ENCODE measurements around the gene RMND1.

RMND1 gene, protein sequence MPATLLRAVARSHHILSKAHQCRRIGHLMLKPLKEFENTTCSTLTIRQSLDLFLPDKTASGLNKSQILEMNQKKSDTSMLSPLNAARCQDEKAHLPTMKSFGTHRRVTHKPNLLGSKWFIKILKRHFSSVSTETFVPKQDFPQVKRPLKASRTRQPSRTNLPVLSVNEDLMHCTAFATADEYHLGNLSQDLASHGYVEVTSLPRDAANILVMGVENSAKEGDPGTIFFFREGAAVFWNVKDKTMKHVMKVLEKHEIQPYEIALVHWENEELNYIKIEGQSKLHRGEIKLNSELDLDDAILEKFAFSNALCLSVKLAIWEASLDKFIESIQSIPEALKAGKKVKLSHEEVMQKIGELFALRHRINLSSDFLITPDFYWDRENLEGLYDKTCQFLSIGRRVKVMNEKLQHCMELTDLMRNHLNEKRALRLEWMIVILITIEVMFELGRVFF

DNA sequence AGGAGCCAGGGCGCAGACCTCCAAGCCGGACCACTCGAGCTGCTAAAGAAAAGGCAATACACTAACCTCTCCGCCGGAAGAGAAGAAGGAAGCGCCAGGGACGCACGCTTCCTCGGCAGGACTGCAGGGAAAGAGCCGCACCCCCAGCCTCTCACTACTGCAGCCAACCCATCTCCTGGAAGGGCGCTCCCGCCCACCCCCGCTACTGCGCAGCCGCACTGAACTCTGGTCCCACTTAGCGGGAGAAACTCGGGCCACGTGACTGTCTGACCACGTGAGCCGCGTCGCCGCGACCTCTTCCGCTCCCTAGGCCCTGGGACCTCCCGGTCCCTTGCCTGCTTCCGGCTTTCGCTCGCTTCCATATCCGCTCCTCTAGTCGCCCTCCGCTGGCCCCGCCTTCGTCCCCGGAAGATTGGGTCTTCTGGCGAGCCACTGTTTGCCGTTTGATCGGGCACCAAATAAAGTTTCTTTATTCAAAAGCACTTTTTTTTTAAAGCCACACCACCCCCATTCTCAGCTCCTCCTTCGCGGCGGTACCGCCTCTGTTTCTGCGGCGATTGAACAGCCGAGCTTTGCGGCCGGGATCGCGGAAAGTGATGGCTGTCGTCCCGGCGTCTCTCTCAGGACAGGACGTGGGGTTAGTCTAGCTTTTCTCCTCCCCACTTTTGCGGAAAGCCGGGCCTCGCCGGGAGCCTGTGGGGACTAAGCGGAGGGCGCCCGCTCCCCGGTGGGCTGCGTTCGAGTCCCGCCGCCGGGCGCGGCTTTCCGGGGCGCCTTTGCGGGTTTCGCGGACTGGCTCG, at the start of gene RMND1:
RMND1 (minus strand) TSS at position 177 of the 800 bp plus-strand sequence. CDS start 6,315 bp downstream, outside the sequence.
- TF ChIP-seq, protein P1, sequence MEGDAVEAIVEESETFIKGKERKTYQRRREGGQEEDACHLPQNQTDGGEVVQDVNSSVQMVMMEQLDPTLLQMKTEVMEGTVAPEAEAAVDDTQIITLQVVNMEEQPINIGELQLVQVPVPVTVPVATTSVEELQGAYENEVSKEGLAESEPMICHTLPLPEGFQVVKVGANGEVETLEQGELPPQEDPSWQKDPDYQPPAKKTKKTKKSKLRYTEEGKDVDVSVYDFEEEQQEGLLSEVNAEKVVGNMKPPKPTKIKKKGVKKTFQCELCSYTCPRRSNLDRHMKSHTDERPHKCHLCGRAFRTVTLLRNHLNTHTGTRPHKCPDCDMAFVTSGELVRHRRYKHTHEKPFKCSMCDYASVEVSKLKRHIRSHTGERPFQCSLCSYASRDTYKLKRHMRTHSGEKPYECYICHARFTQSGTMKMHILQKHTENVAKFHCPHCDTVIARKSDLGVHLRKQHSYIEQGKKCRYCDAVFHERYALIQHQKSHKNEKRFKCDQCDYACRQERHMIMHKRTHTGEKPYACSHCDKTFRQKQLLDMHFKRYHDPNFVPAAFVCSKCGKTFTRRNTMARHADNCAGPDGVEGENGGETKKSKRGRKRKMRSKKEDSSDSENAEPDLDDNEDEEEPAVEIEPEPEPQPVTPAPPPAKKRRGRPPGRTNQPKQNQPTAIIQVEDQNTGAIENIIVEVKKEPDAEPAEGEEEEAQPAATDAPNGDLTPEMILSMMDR (IDR thresholded peaks at IDR 0.05; ENCODE audit: extremely low read depth, insufficient read depth, missing control alignments) = no peak
- peak; percentile 97 for DNase-seq (ENCODE audit: low spot score)
- in situ Hi-C loops (cut with MboI; ENCODE audit: low pct_unique_long_range_greater_than_20kb, low sequenced_read_pairs, unreplicated experiment) = no loop called here

DNA sequence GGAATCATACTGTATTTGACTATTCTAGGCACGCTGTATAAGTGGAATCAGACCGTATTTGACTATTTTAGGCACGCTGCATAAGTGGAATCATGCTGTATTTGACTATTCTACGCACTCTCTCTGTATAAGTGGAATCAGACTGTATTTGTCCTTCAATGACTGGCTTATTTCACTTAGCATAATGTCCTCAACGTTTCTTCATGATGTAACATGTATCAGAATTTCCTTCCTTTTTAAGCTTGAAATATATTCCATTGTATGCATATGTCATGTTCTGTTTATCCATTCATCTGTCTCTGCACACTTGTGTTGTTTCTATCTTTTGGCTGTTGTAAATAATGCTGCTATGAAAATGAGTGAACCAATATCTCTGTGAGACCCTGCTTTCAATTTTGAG, 47.6 kb upstream of the RMND1 start:
- TF ChIP-seq, protein P1 (IDR thresholded peaks at IDR 0.05; ENCODE audit: extremely low read depth, insufficient read depth, missing control alignments) = no peak
- in situ Hi-C loops (cut with MboI; ENCODE audit: low pct_unique_long_range_greater_than_20kb, low sequenced_read_pairs, unreplicated experiment) = no loop called here
- DNase-seq (ENCODE audit: low spot score) = no peak

DNA sequence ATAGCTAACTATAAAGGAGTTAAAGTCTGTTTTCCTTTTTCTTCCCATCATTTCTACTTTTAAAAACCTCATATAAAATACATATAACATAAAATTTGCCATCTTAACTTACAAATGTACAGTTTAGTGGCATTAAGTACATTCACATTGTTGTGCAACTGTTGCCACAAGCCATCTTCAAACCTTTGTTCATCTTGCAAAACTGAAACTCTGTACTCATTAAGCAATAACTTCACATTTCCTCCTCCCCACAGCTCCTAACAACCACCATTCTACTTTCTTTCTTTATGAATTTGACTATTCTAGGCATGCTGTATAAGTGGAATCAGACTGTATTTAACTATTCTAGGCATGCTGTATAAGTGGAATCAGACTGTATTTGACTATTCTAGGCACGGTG, 46.4 kb upstream of the RMND1 start:
- TF ChIP-seq, protein P1 (IDR thresholded peaks at IDR 0.05; ENCODE audit: extremely low read depth, insufficient read depth, missing control alignments) = no peak
- in situ Hi-C loops (cut with MboI; ENCODE audit: low pct_unique_long_range_greater_than_20kb, low sequenced_read_pairs, unreplicated experiment) = no loop called here
- DNase-seq (ENCODE audit: low spot score) = no peak

DNA sequence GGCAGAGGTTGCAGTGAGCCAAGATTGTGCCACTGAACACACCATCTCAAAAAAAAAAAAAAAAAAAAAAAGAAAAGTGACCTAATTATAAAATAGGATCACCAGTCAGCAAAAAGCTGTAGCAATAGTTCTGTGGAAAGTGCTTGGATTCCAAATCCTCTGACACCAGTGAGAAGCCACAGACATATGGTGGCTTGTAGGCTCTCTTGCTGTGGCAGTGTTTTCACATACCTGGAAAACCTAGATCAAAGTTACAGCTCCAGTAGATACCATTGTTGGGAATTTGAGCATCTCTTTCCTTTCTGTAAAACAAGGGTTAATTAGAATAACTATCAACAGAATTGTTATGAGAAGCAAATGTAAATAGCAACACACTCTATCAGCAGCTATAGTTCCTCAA, 46.0 kb upstream of the RMND1 start:
- in situ Hi-C loops (cut with MboI; ENCODE audit: low pct_unique_long_range_greater_than_20kb, low sequenced_read_pairs, unreplicated experiment) = no loop called here
- no peak for DNase-seq (ENCODE audit: low spot score)

DNA sequence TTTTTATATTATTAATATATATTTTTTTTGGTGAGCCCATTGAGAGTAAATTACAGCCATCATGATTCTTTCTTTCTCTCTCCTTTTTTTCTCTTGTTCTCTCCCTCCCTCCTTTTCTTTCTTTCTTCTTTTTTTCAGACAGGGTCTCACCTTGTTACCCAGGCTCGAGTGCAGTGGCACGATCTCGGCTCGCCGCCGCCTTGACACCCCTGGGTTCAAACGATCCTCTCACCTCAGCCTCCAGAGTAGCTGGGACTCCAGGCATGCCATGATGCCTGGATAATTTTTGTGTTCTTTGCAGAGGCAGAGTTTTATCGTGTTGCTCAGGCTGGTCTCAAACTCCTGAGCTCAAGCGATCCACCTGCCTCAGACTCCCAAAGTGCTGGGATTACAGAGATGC, 43.5 kb upstream of the RMND1 start:
- TF ChIP-seq, protein P1 (IDR thresholded peaks at IDR 0.05; ENCODE audit: extremely low read depth, insufficient read depth, missing control alignments) = no peak
- in situ Hi-C loops (cut with MboI; ENCODE audit: low pct_unique_long_range_greater_than_20kb, low sequenced_read_pairs, unreplicated experiment) = no loop called here
- DNase-seq (ENCODE audit: low spot score) = no peak

More for the DNA sequence above, 46.0 kb upstream of the RMND1 start:
- TF ChIP-seq, protein P1 (IDR thresholded peaks at IDR 0.05; ENCODE audit: extremely low read depth, insufficient read depth, missing control alignments) = no peak

DNA sequence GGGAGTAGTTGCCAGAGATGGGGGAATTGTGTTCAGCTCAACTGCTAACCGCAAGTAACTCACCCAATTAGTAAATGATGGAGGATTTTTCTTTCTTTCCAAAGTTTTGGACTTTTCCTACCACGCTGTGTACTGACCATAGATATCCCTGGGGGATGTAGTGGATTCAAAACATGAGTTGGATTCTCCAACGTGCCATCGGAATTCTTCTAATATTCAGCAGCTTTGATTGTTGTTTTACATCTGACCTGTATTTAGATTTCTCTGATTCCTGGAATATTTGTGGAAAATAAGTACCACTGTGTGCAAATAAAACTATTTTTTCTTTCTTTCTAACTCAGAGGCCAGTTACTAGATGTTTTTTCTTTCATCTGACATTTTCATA, 43.0 kb upstream of the RMND1 start:
- in situ Hi-C loops (cut with MboI; ENCODE audit: low pct_unique_long_range_greater_than_20kb, low sequenced_read_pairs, unreplicated experiment) = no loop called here
- no peak for DNase-seq (ENCODE audit: low spot score)
- TF ChIP-seq, protein P1 (IDR thresholded peaks at IDR 0.05; ENCODE audit: extremely low read depth, insufficient read depth, missing control alignments) = no peak

Measured in GM13977 (cell line).